Uterus (tissue), 4 donors: ENCODE data around the gene TMPRSS13. TPM values are rescaled to one million over a fixed set of nuclear protein-coding genes. Genes with fewer than 3 reads are reported as not detected.

Experiments
- DNase-seq, 2 donors: peaks; one replicate each; pipeline ENCODE4 v3.0.0-alpha.2; 2019 to 2020
- H3K27ac ChIP-seq, 2 donors: fragments of 200-600 bp; sonication (generic); 1 replicate in 1 of 2; 2 replicates in 1 of 2; pipeline ENCODE4 v1.5.1; 2016 to 2018
- H3K27me3 ChIP-seq, 2 donors: fragments of 200-600 bp; sonication (generic); one replicate each; pipeline ENCODE4 v1.5.1; 2018 to 2019; ENCODE audit warnings: control low read depth in 1 of 2
- H3K36me3 ChIP-seq, 2 donors: fragments of 200-600 bp; sonication (generic); one replicate each; pipeline ENCODE4 v1.5.1; 2019; ENCODE audit warnings: control low read depth in 1 of 2
- H3K4me1 ChIP-seq, 2 donors: fragments of 200-600 bp; sonication (generic); one replicate each; pipeline ENCODE4 v1.5.1; 2018 to 2019; ENCODE audit warnings: control low read depth in 1 of 2
- H3K4me3 ChIP-seq, 2 donors: fragments of 200-600 bp; sonication (generic); 1 replicate in 1 of 2; 2 replicates in 1 of 2; pipeline ENCODE4 v1.5.1; 2018 to 2019; ENCODE audit warnings: mild to moderate bottlenecking in 1 of 2
- H3K9me3 ChIP-seq, 2 donors: fragments of 200-600 bp; sonication (generic); one replicate each; pipeline ENCODE4 v1.5.1; 2019; ENCODE audit warnings: control low read depth in 1 of 2
- CTCF ChIP-seq, 4 experiments: fragments of 200-600 bp in 2 of 4; fragments of 450-650 bp in 2 of 4; sonication (generic) in 2 of 4; IDR thresholded peaks; one replicate each; pipeline ENCODE4 v1.5.1; 2016 to 2019; ENCODE audit warnings: antibody characterized with exemption in 4 of 4, mild to moderate bottlenecking in 2 of 4, moderate library complexity in 1 of 4
- POLR2A ChIP-seq, 2 donors: fragments of 450-650 bp; IDR thresholded peaks; one replicate each; pipeline ENCODE4 v1.6.1; 2016; ENCODE audit warnings: antibody characterized with exemption in 2 of 2, mild to moderate bottlenecking in 1 of 2, moderate library complexity in 1 of 2
- intact Hi-C: fragments of 100-400 bp; cut with DNase I; formaldehyde crosslinking; loops from one replicate; pipeline ENCODE4 v1.15.1; 2023; ENCODE audit warnings: low total_unique reads
- total RNA-seq, 4 donors: library from RNA; depleted of rRNA in 3 of 4; stranded (reverse); fragments of >200 nt in 3 of 4; gene quantifications; one replicate each; pipeline versions ENCODE4 v1.1.0 to v1.2.4, GENCODE V29; 2014 to 2023
- donor health status: DM: yes; HTN: yes; CAD: no.

The TMPRSS13 gene
- total RNA-seq, 4 donors from 2014 or later: 0.15 to 0.90 (median 0.51) TPM; not detected in 1

GRCh38 chr11:117859488-117860112 is 69.6 kb downstream of the TMPRSS13 start:
- Histone ChIP-seq H3K4me3 (no peak overlapping the region), H3K4me1 (peaks cover 7 to 12% of the 10 kb centered on the region in 2 donors), H3K27me3 (no peaks in the 10 kb centered on the region), H3K9me3 (no peaks in the 10 kb centered on the region), H3K36me3 (no peaks in the 10 kb centered on the region), H3K27ac (peak overlapping the region; percentile 60 to 67)
- DNase-seq: peak in 1 of 2 donors; percentile 12
- intact Hi-C loops: no loop called here
- no peak for TF ChIP-seq POLR2A (IDR thresholded peaks at IDR 0.05)
- TF ChIP-seq CTCF (IDR thresholded peaks at IDR 0.05): no peak

- H3K27ac ChIP-seq: peak overlapping the region; percentile 60 to 67
- no peak for TF ChIP-seq CTCF (IDR thresholded peaks at IDR 0.05)
- TF ChIP-seq POLR2A (IDR thresholded peaks at IDR 0.05): no peak
- intact Hi-C loops: no loop called here
- H3K36me3 ChIP-seq: no peaks in the 10 kb centered on the region
- no peak overlapping the region for H3K4me3 ChIP-seq
- peak; percentile 13 to 15 for DNase-seq
- H3K4me1 ChIP-seq: peaks cover 7 to 12% of the 10 kb centered on the region in 2 donors
- no peaks in the 10 kb centered on the region for H3K27me3 ChIP-seq
- H3K9me3 ChIP-seq: no peaks in the 10 kb centered on the region
These were observed 70.1 kb downstream of the TMPRSS13 start for GRCh38 chr11:117859061-117859460.

- H3K4me3 ChIP-seq: no peak overlapping the region
These were observed 71.3 kb downstream of the TMPRSS13 start for GRCh38 chr11:117857734-117858414.

GRCh38 chr11:117855912-117856651 is 73.1 kb downstream of the TMPRSS13 start:
- H3K9me3 ChIP-seq: peaks cover 0 to 6% of the 10 kb centered on the region in 2 donors
- TF ChIP-seq POLR2A (IDR thresholded peaks at IDR 0.05): no peak
- no peak for TF ChIP-seq CTCF (IDR thresholded peaks at IDR 0.05)

More at GRCh38 chr11:117857734-117858414, 71.3 kb downstream of the TMPRSS13 start:
- DNase-seq: peak; percentile 42 to 52
- Histone ChIP-seq H3K4me1 (peaks cover 7 to 12% of the 10 kb centered on the region in 2 donors), H3K36me3 (no peaks in the 10 kb centered on the region), H3K27me3 (no peaks in the 10 kb centered on the region), H3K27ac (peak overlapping the region; percentile 65 to 79), H3K9me3 (peaks cover 0 to 6% of the 10 kb centered on the region in 2 donors)
- TF ChIP-seq CTCF (IDR thresholded peaks at IDR 0.05) (no peak), POLR2A (IDR thresholded peaks at IDR 0.05) (no peak)
- intact Hi-C loops: no loop called here

More at GRCh38 chr11:117855912-117856651, 73.1 kb downstream of the TMPRSS13 start:
- Histone ChIP-seq H3K4me3 (no peak overlapping the region), H3K4me1 (peaks cover 5 to 12% of the 10 kb centered on the region in 2 donors), H3K27ac (peak overlapping the region; percentile 65 to 79), H3K27me3 (no peaks in the 10 kb centered on the region), H3K36me3 (no peaks in the 10 kb centered on the region)
- peak; percentile 12 to 13 for DNase-seq
- intact Hi-C loops: no loop called here
